Endothelial cell of umbilical vein (primary cell): ENCODE data around the gene OR2Z1. TPM values are rescaled to one million over a fixed set of nuclear protein-coding genes. Genes with fewer than 3 reads are reported as not detected.

Source experiments
- BruUV-seq: library from RNA; stranded (reverse); fragments of 400-500 nt; replicated peaks from 2 replicates; lab custom pipeline; 2021; lab: Mats Ljungman, UMichigan
- CTCF ChIA-PET: fragments of 300-600, 350-600 bp; sonication (Branson Sonifier 250); formaldehyde crosslinking; loops from one replicate; lab custom pipeline; 2021; ENCODE audit warnings: antibody characterized with exemption, inconsistent platforms; lab: Charles Lee
- POLR2A ChIA-PET: fragments of 300-600, 350-600 bp; sonication (Branson Sonifier 250); formaldehyde crosslinking; loops from one replicate; lab custom pipeline; 2021; ENCODE audit warnings: antibody characterized with exemption, inconsistent platforms; lab: Charles Lee
- DNase-seq: peaks from one replicate; pipeline ENCODE4 v3.0.0-alpha.2; 2011; ENCODE audit warnings: low read depth, low spot score
- FAIRE-seq: peaks from 2 replicates; lab custom pipeline; 2011; peaks lifted over from hg19 to GRCh38; lab: Jason Lieb, UNC
- H2AFZ ChIP-seq: 2 replicates; pipeline ENCODE4 v1.6.0; 2012; ENCODE audit warnings: low read depth, low read length, control low read depth, inconsistent platforms
- H3K27ac ChIP-seq: 2 replicates; pipeline ENCODE4 v1.5.1; 2011; ENCODE audit warnings: low read depth, mild to moderate bottlenecking, control low read depth, low read length, moderate library complexity; ENCODE audit not compliant: insufficient read depth
- H3K27me3 ChIP-seq, 2 experiments: 2 replicates each; pipeline versions ENCODE4 v1.6.0 to v1.6.1; 2011; ENCODE audit warnings: low read length in 2 of 2, mixed read lengths in 1 of 2; ENCODE audit not compliant: control insufficient read depth in 2 of 2, insufficient read depth in 2 of 2
- H3K36me3 ChIP-seq, 2 experiments: 2 replicates in 1 of 2; 3 replicates in 1 of 2; pipeline ENCODE4 v1.5.1; 2011; ENCODE audit warnings: low read length in 2 of 2, mild to moderate bottlenecking in 1 of 2, moderate library complexity in 1 of 2; ENCODE audit not compliant: control insufficient read depth in 2 of 2, insufficient read depth in 2 of 2; ENCODE audit errors: extremely low read depth in 1 of 2
- H3K4me1 ChIP-seq: 3 replicates; pipeline ENCODE4 v1.5.1; 2011; ENCODE audit warnings: mild to moderate bottlenecking, low read length; ENCODE audit not compliant: control insufficient read depth, insufficient read depth; ENCODE audit errors: extremely low read depth
- H3K4me2 ChIP-seq: 2 replicates; pipeline ENCODE4 v1.6.1; 2011; ENCODE audit warnings: low read length, control low read depth, mixed read lengths; ENCODE audit not compliant: insufficient read depth
- H3K4me3 ChIP-seq, 3 experiments: fragments of 200-600 bp in 1 of 3; sonication (generic), shearing (Covaris generic) in 1 of 3; replicated peaks in 1 of 3; 2 replicates each; pipeline ENCODE4 v1.5.1; 2011 to 2016; ENCODE audit warnings: control low read depth in 3 of 3, low read length in 3 of 3, mild to moderate bottlenecking in 2 of 3, inconsistent platforms in 1 of 3, low read depth in 1 of 3, moderate library complexity in 1 of 3; ENCODE audit not compliant: insufficient read depth in 1 of 3
- H3K79me2 ChIP-seq: 2 replicates; pipeline ENCODE4 v1.6.0; 2012; ENCODE audit warnings: low read length, inconsistent platforms; ENCODE audit not compliant: control insufficient read depth, insufficient read depth
- H3K9ac ChIP-seq: replicated peaks from 2 replicates; pipeline ENCODE3; 2011; ENCODE audit warnings: low read length, control low read depth; ENCODE audit not compliant: insufficient read depth; ENCODE audit errors: extremely low read depth
- H3K9me1 ChIP-seq: replicated peaks from 3 replicates; pipeline ENCODE4 v1.6.0; 2011; ENCODE audit warnings: mild to moderate bottlenecking, low read length; ENCODE audit not compliant: control insufficient read depth, insufficient read depth; ENCODE audit errors: extremely low read depth
- H3K9me3 ChIP-seq: replicated peaks from 2 replicates; pipeline ENCODE4 v1.5.1; 2012; ENCODE audit warnings: low read length, inconsistent platforms; ENCODE audit not compliant: control insufficient read depth, insufficient read depth
- H4K20me1 ChIP-seq: replicated peaks from 2 replicates; pipeline ENCODE3; 2011; ENCODE audit warnings: mild to moderate bottlenecking, low read length; ENCODE audit not compliant: control insufficient read depth, insufficient read depth; ENCODE audit errors: extremely low read depth
- CTCF ChIP-seq, 2 donors: IDR thresholded peaks; 1 replicate in 1 of 2; 2 replicates in 1 of 2; pipeline ENCODE4 v1.5.1; 2011; ENCODE audit warnings: low read length in 2 of 2, mild to moderate bottlenecking in 2 of 2, moderate library complexity in 2 of 2, control low read depth in 1 of 2, inconsistent platforms in 1 of 2, low read depth in 1 of 2; ENCODE audit not compliant: insufficient read depth in 1 of 2; ENCODE audit errors: extremely low read depth in 1 of 2
- EZH2 ChIP-seq: IDR thresholded peaks from 2 replicates; pipeline ENCODE4 v1.6.1; 2012; ENCODE audit warnings: borderline replicate concordance, low read depth, mild to moderate bottlenecking, moderate library complexity, low read length, inconsistent platforms; ENCODE audit not compliant: severe bottlenecking
- FOS ChIP-seq: IDR thresholded peaks from 2 replicates; pipeline ENCODE4 v1.6.1; 2011; ENCODE audit warnings: mild to moderate bottlenecking, low read length, moderate library complexity, borderline replicate concordance; ENCODE audit not compliant: insufficient read depth
- GATA2 ChIP-seq: IDR thresholded peaks from 2 replicates; pipeline ENCODE4 v1.7.0; 2011; ENCODE audit warnings: low read depth, mild to moderate bottlenecking, moderate library complexity, mixed read lengths, low read length; ENCODE audit not compliant: insufficient read length, insufficient read depth
- JUN ChIP-seq: IDR thresholded peaks from 2 replicates; pipeline ENCODE4 v1.6.1; 2011; ENCODE audit warnings: borderline replicate concordance, low read depth; ENCODE audit not compliant: insufficient read length, insufficient read depth
- MAX ChIP-seq: IDR thresholded peaks from 2 replicates; pipeline ENCODE4 v1.6.1; 2011; ENCODE audit not compliant: insufficient read depth, insufficient read length
- MYC ChIP-seq: IDR thresholded peaks from one replicate; pipeline ENCODE4 v1.6.1; 2011; ENCODE audit warnings: mild to moderate bottlenecking, low read depth, low read length
- POLR2A ChIP-seq: IDR thresholded peaks from 2 replicates; pipeline ENCODE4 v1.6.1; 2012; ENCODE audit warnings: low read depth, mild to moderate bottlenecking, control low read depth, low read length
- POLR2AphosphoS5 ChIP-seq: IDR thresholded peaks from 2 replicates; pipeline ENCODE4 v1.6.1; 2012; ENCODE audit warnings: low read depth, mild to moderate bottlenecking, control low read depth, low read length, moderate library complexity; ENCODE audit not compliant: insufficient read depth
- dilution Hi-C: fragments of 300-500 bp; cut with MboI; formaldehyde crosslinking; loops from one replicate; pipeline ENCODE4 v1.15.0; 2019; ENCODE audit warnings: low sequenced_read_pairs; ENCODE audit not compliant: extremely low pct_ligation_motif_present
- intact Hi-C: fragments of 100-400 bp; cut with micrococcal nuclease; formaldehyde crosslinking; loops from one replicate; pipeline ENCODE4 v1.10.0; 2022
- polyA plus RNA-seq, 4 experiments: library from polyadenylated mRNA; depleted of rRNA in 3 of 4; stranded (reverse) in 3 of 4; unstranded in 1 of 4; fragments of >200 nt; gene quantifications; 2 replicates each; pipeline versions ENCODE4 v1.2.1 to v1.2.3, GENCODE V29; 2011 to 2012; ENCODE audit warnings: missing spikeins in 1 of 4
- total RNA-seq: library from RNA; stranded (reverse); gene quantifications from 2 replicates; pipeline ENCODE4 v1.2.3, GENCODE V29; 2021

Gene OR2Z1
- total and polyA plus RNA-seq, 2 donors (not counting 3 experiments of a cell fraction or from before 2014, with no cell fraction given) = not detected

GRCh38 chr19:8700956-8701355 lies 20.5 kb upstream of the OR2Z1 start:
- no peak for FAIRE-seq
- Histone ChIP-seq H3K9me1 (no peaks in the 10 kb centered on the region), H3K9me3 (no peaks in the 10 kb centered on the region), H3K4me2 (no peak overlapping the region), H4K20me1 (no peaks in the 10 kb centered on the region), H2AFZ (no peak overlapping the region), H3K27ac (no peak overlapping the region), H3K79me2 (no peaks in the 10 kb centered on the region), H3K4me3 (no peak overlapping the region), H3K4me1 (no peaks in the 10 kb centered on the region), H3K9ac (no peak overlapping the region), H3K27me3 (no peaks in the 10 kb centered on the region), H3K36me3 (no peaks in the 10 kb centered on the region)
- ChIA-PET POLR2A (no interaction called here), CTCF (no interaction called here)
- no peak for TF ChIP-seq MAX
- TF ChIP-seq POLR2A = no peak
- TF ChIP-seq GATA2 = no peak
- no peak for TF ChIP-seq MYC
- no peak for TF ChIP-seq FOS
- TF ChIP-seq CTCF (IDR thresholded peaks at IDR 0.05; ENCODE audit: extremely low read depth in 1 of 2, insufficient read depth in 1 of 2, low read depth in 1 of 2, low read length in 2 of 2) = no peak
- no peak for TF ChIP-seq JUN
- no peak for TF ChIP-seq POLR2AphosphoS5
- TF ChIP-seq EZH2 = no peak
- DNase-seq = no peak
- dilution Hi-C loops = no loop called here
- BruUV-seq = no TSS peak
- intact Hi-C loops = no loop called here
